ENCODE data around the gene CST6. TPM values are rescaled to one million over a fixed set of nuclear protein-coding genes. Genes with fewer than 3 reads are reported as not detected.

Gene CST6
- total and polyA plus RNA-seq, 2 of the 13 experiments (the other 11 are each of a cell fraction or from before 2014, with no cell fraction given), result not detected

- TF ChIP-seq RAD51 (IDR thresholded peaks at IDR 0.05; ENCODE audit: borderline replicate concordance), result no peak
- peak; percentile 56 for TF ChIP-seq ZGPAT (CRISPR knock-in tag; IDR thresholded peaks at IDR 0.05)
- peak; percentile 82 to 90 for TF ChIP-seq HMGXB4 (CRISPR knock-in tag; IDR thresholded peaks at IDR 0.05; ENCODE audit: borderline replicate concordance in 1 of 2, low read depth in 1 of 2)
- 0 out of 2 replicates have a peak, but pooled peaks have one; percentile 36 for TF ChIP-seq DR1 (CRISPR knock-in tag; IDR thresholded peaks at IDR 0.05)
- peak; percentile 68 for TF ChIP-seq ZFY (CRISPR knock-in tag; IDR thresholded peaks at IDR 0.05)
- TF ChIP-seq RFXAP (CRISPR knock-in tag; IDR thresholded peaks at IDR 0.05; ENCODE audit: borderline replicate concordance), result peak; percentile 79; the same call in 1 of the 2 replicates
- peak; percentile 82 for TF ChIP-seq STAG1 (CRISPR knock-in tag; IDR thresholded peaks at IDR 0.05)
- TF ChIP-seq SALL2 (CRISPR knock-in tag; IDR thresholded peaks at IDR 0.05), result 0 out of 2 replicates have a peak, but pooled peaks have one; percentile 64
- TF ChIP-seq DZIP1 (CRISPR knock-in tag; IDR thresholded peaks at IDR 0.05), result no peak
- no peak for TF ChIP-seq ZNF639 (CRISPR knock-in tag; conservative IDR thresholded peaks at IDR 0.05)
- TF ChIP-seq AKAP8 (CRISPR knock-in tag; IDR thresholded peaks at IDR 0.05), result no peak
- TF ChIP-seq PBX3 (CRISPR knock-in tag; IDR thresholded peaks at IDR 0.05; ENCODE audit: borderline replicate concordance), result 0 out of 2 replicates have a peak, but pooled peaks have one; percentile 55
- TF ChIP-seq HOXA5 (CRISPR knock-in tag; IDR thresholded peaks at IDR 0.05), result peak; percentile 37; the same call in 1 of the 2 replicates
- no peak for TF ChIP-seq MXD1 (CRISPR knock-in tag; IDR thresholded peaks at IDR 0.05)
- peak; percentile 64; the same call in 1 of the 2 replicates for TF ChIP-seq ZNF784 (CRISPR knock-in tag; IDR thresholded peaks at IDR 0.05; ENCODE audit: borderline replicate concordance)
- 0 out of 2 replicates have a peak, but pooled peaks have one; percentile 64 for TF ChIP-seq KDM3A (CRISPR knock-in tag; IDR thresholded peaks at IDR 0.05; ENCODE audit: low read depth)
Measured at GRCh38 chr11:66022401-66023185, 10.8 kb downstream of the CST6 start (continued).

All from HepG2 (cell line).